DOHH2 (cell line): ENCODE measurements around the gene C19orf47.

Experiments used
- CTCF ChIP-seq: fragments of 200-600 bp; sonication (generic); IDR thresholded peaks from one replicate; pipeline ENCODE4 v1.5.1; 2014; ENCODE audit warnings: antibody characterized with exemption, mild to moderate bottlenecking, low read depth, low read length; ENCODE audit not compliant: poor library complexity, severe bottlenecking
- EZH2phosphoT487 ChIP-seq: fragments of 200-600 bp; sonication (generic); IDR thresholded peaks from 2 replicates; pipeline ENCODE4 v1.6.1; 2017; ENCODE audit warnings: borderline replicate concordance, mild to moderate bottlenecking, antibody characterized with exemption, low read length, moderate library complexity, mixed read lengths

DNA sequence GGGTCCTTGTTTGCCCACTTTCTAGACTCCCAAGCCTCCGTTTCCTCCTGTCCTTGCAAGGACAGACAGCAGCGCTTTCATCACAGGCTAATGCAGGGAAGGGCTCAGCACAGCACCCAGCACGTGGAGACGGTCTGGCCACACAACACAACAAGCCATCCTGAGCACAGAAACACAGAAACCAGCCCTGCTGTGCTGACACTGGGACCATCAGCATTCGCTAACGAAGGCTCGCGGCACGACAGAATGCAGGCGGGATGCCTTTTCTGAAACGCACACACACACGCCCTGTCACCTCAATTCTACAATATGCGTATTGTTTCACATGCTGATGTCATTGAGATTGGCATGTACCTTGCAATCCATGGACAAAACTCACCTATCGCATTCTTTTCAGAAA lies 75.9 kb downstream of the C19orf47 start:
- TF ChIP-seq EZH2phosphoT487 (no peak), CTCF (no peak)
